Keratinocyte (primary cell): ENCODE data around the gene CS.

ENCODE experiments used
- CTCF ChIP-seq, 3 experiments: IDR thresholded peaks in 1 of 3; conservative IDR thresholded peaks in 1 of 3; optimal IDR thresholded peaks in 1 of 3; 2 replicates in 2 of 3; 3 replicates in 1 of 3; pipeline versions ENCODE3 to v1.5.1; 2011; ENCODE audit warnings: low read length in 3 of 3, mild to moderate bottlenecking in 3 of 3, moderate library complexity in 2 of 3, control low read depth in 1 of 3, inconsistent platforms in 1 of 3; ENCODE audit not compliant: insufficient read depth in 2 of 3; ENCODE audit errors: extremely low read depth in 1 of 3
- EZH2 ChIP-seq: IDR thresholded peaks from one replicate; pipeline ENCODE4 v1.6.1; 2012; ENCODE audit warnings: inconsistent platforms, mild to moderate bottlenecking, low read length, moderate library complexity

GRCh38 chr12:56280849-56281248 lies 19.3 kb downstream of the CS start:
- TF ChIP-seq CTCF (optimal IDR thresholded peaks at IDR 0.05 in 1 of 3, IDR thresholded peaks at IDR 0.05 in 1 of 3, conservative IDR thresholded peaks at IDR 0.05 in 1 of 3; ENCODE audit: extremely low read depth in 1 of 3, insufficient read depth in 2 of 3, low read length in 3 of 3) (no peak), EZH2 (no peak)
